Kidney (tissue), 14 donors: ENCODE measurements around the gene NRCAM. TPM values are rescaled to one million over a fixed set of nuclear protein-coding genes. Genes with fewer than 3 reads are reported as not detected.

ENCODE experiments used
- DNase-seq, 5 donors: peaks; one replicate each; pipeline ENCODE4 v3.0.0-alpha.2; 2013 to 2020
- FAIRE-seq: peaks from 2 replicates; lab custom pipeline; 2012; peaks lifted over from hg19 to GRCh38; lab: Jason Lieb, UNC
- H3K27ac ChIP-seq, 2 donors: one replicate each; pipeline ENCODE4 v1.7.0; 2013; ENCODE audit warnings: low read depth in 2 of 2, low read length in 2 of 2, inconsistent platforms in 1 of 2
- H3K27me3 ChIP-seq: one replicate; pipeline ENCODE4 v1.7.1; 2013; ENCODE audit warnings: low read length, inconsistent platforms; ENCODE audit not compliant: control insufficient read depth, insufficient read depth
- H3K36me3 ChIP-seq, 3 donors: one replicate each; pipeline versions ENCODE4 v1.7.0 to v1.7.1; 2013; ENCODE audit warnings: low read length in 3 of 3, control low read depth in 1 of 3, inconsistent platforms in 1 of 3; ENCODE audit not compliant: insufficient read depth in 3 of 3, control insufficient read depth in 2 of 3
- H3K4me1 ChIP-seq, 3 donors: one replicate each; pipeline versions ENCODE4 v1.7.0 to v1.7.1; 2013; ENCODE audit warnings: low read length in 3 of 3, inconsistent platforms in 1 of 3, low read depth in 1 of 3; ENCODE audit not compliant: control insufficient read depth in 2 of 3, insufficient read depth in 2 of 3
- H3K4me3 ChIP-seq, 3 donors: one replicate each; pipeline versions ENCODE4 v1.7.0 to v1.8.1; 2013; ENCODE audit warnings: low read length in 3 of 3, control low read depth in 1 of 3, inconsistent platforms in 1 of 3
- H3K9ac ChIP-seq, 3 donors: one replicate each; pipeline versions ENCODE4 v1.7.0 to v1.7.1; 2013; ENCODE audit warnings: low read length in 3 of 3, control low read depth in 1 of 3, inconsistent platforms in 1 of 3
- H3K9me3 ChIP-seq, 3 donors: one replicate each; pipeline versions ENCODE4 v1.7.0 to v1.7.1; 2013; ENCODE audit warnings: low read length in 3 of 3, control low read depth in 1 of 3, inconsistent platforms in 1 of 3; ENCODE audit not compliant: control insufficient read depth in 2 of 3, insufficient read depth in 1 of 3
- CTCF ChIP-seq: IDR thresholded peaks from 3 replicates; pipeline ENCODE4 v1.5.1; 2012; ENCODE audit warnings: mild to moderate bottlenecking, moderate library complexity, borderline replicate concordance; ENCODE audit not compliant: insufficient read depth; ENCODE audit errors: extremely low read depth
- intact Hi-C: fragments of 100-400 bp; cut with DNase I; formaldehyde crosslinking; loops from one replicate; pipeline ENCODE4 v1.11.1; 2022
- polyA plus RNA-seq: library from polyadenylated mRNA; stranded (reverse); fragments of 350-450 nt; fragmentation: Illumina TruSeq; extraction: RNeasy Lipid Tissue Mini Kit (QIAGEN cat#74804); gene quantifications from one replicate; pipeline ENCODE4 v1.2.3, GENCODE V29; 2014; ENCODE audit warnings: low read depth, low replicate concordance; ENCODE audit not compliant: insufficient read depth
- total RNA-seq: library from RNA; stranded (reverse); fragmentation: NEBNext Ultra II Directional; extraction: Animal tissue kit (Norgen Biotek cat#: 25700); gene quantifications from one replicate; pipeline ENCODE4 v1.2.1, GENCODE V29; 2021
- donor health status: control.
- donor health status: control.
- donor health status: control.
- donor health status: control.
- donor health status: control.
- donor health status: DM: yes; HTN: yes; CAD: no.
- donor health status: Normal renal cell carcinoma (clear cell type).

Gene NRCAM
- total and polyA plus RNA-seq, 2 donors from 2014 or later: 16.8 to 20.6 TPM

- Histone ChIP-seq H3K9ac (no peak overlapping the region), H3K9me3 (no peaks in the 10 kb centered on the region), H3K4me3 (no peak overlapping the region), H3K27ac (no peak overlapping the region), H3K4me1 (no peaks in the 10 kb centered on the region), H3K36me3 (no peaks in the 10 kb centered on the region), H3K27me3 (no peaks in the 10 kb centered on the region)
- DNase-seq: no peak
- no peak for FAIRE-seq
- no peak for TF ChIP-seq CTCF
- intact Hi-C loops: no loop called here
Measured at GRCh38 chr7:108268200-108268820, 187.9 kb downstream of the NRCAM start.

GRCh38 chr7:108267615-108268014 lies 188.6 kb downstream of the NRCAM start:
- FAIRE-seq (no peak), DNase-seq (no peak)
- Histone ChIP-seq H3K36me3 (no peaks in the 10 kb centered on the region), H3K27ac (no peak overlapping the region), H3K4me1 (no peaks in the 10 kb centered on the region), H3K27me3 (no peaks in the 10 kb centered on the region), H3K4me3 (no peak overlapping the region), H3K9ac (no peak overlapping the region), H3K9me3 (no peaks in the 10 kb centered on the region)
- no peak for TF ChIP-seq CTCF
- intact Hi-C loops: no loop called here

- Histone ChIP-seq H3K9ac (no peak overlapping the region), H3K4me1 (no peaks in the 10 kb centered on the region), H3K27ac (no peak overlapping the region), H3K36me3 (no peaks in the 10 kb centered on the region), H3K27me3 (no peaks in the 10 kb centered on the region), H3K4me3 (no peak overlapping the region), H3K9me3 (no peaks in the 10 kb centered on the region)
- DNase-seq (no peak), FAIRE-seq (no peak)
- no peak for TF ChIP-seq CTCF
- intact Hi-C loops: no loop called here
Measured at GRCh38 chr7:108266491-108266890, 189.7 kb downstream of the NRCAM start.

- intact Hi-C loops: no loop called here
- Histone ChIP-seq H3K9ac (no peak overlapping the region), H3K36me3 (no peaks in the 10 kb centered on the region), H3K4me3 (no peak overlapping the region), H3K27ac (no peak overlapping the region), H3K9me3 (no peaks in the 10 kb centered on the region), H3K27me3 (no peaks in the 10 kb centered on the region), H3K4me1 (no peaks in the 10 kb centered on the region)
- DNase-seq: no peak
- no peak for FAIRE-seq
- no peak for TF ChIP-seq CTCF
Measured at GRCh38 chr7:108266035-108266434, 190.2 kb downstream of the NRCAM start.
